DMS153 treated with DMSO at 0.1 percent for 48 hours (cell line): Measurements from ENCODE around the gene HSD17B4.
"Not testable (repeated sequence)": the region's sequence is repeated elsewhere in the genome, so short reads cannot be mapped to it uniquely, and the experiment has no call there.

ENCODE experiments used
- DNase-seq: peaks from one replicate; lab custom pipeline; 2025; ENCODE audit not compliant: unreplicated experiment; lab: John Stamatoyannopoulos, UW

HSD17B4 gene

GRCh38 chr5:119432674-119433237 is 19.5 kb upstream of the HSD17B4 start:
- not testable (repeated sequence) for DNase-seq

- DNase-seq, result no peak
Measured at GRCh38 chr5:119435436-119436132, 16.7 kb upstream of the HSD17B4 start.

GRCh38 chr5:119437785-119438586 is 14.3 kb upstream of the HSD17B4 start:
- DNase-seq, result not testable (repeated sequence)

- DNase-seq, result not testable (repeated sequence)
Measured at GRCh38 chr5:119438587-119438917, 13.7 kb upstream of the HSD17B4 start.

GRCh38 chr5:119439140-119439631 is 13.1 kb upstream of the HSD17B4 start:
- DNase-seq, result no peak

GRCh38 chr5:119439632-119440031 is 12.7 kb upstream of the HSD17B4 start:
- DNase-seq, result not testable (repeated sequence)

- not testable (repeated sequence) for DNase-seq
Measured at GRCh38 chr5:119444643-119445042, 7.7 kb upstream of the HSD17B4 start.

- DNase-seq, result no peak
Measured at GRCh38 chr5:119445544-119445943, 6.8 kb upstream of the HSD17B4 start.

- no peak for DNase-seq
Measured at GRCh38 chr5:119449882-119450281, 2.4 kb upstream of the HSD17B4 start.

- DNase-seq, result not testable (repeated sequence)
Measured at GRCh38 chr5:119450627-119451026, 1.7 kb upstream of the HSD17B4 start.

- no peak for DNase-seq
Measured at GRCh38 chr5:119451561-119451960, 736 bp upstream of the HSD17B4 start.

GRCh38 chr5:119452060-119452372 is 281 bp upstream of the HSD17B4 start:
- no peak for DNase-seq

- no peak for DNase-seq
Measured at GRCh38 chr5:119453040-119453373, 710 bp downstream of the HSD17B4 start.

- DNase-seq, result no peak
Measured at GRCh38 chr5:119454171-119454570, 1.9 kb downstream of the HSD17B4 start.

- no peak for DNase-seq
Measured at GRCh38 chr5:119458911-119459632, 6.8 kb downstream of the HSD17B4 start.

GRCh38 chr5:119465640-119466039 is 13.3 kb downstream of the HSD17B4 start:
- DNase-seq, result no peak

- DNase-seq, result no peak
Measured at GRCh38 chr5:119468286-119468685, 16.0 kb downstream of the HSD17B4 start.

GRCh38 chr5:119470105-119470763 is 17.9 kb downstream of the HSD17B4 start:
- DNase-seq, result no peak

- no peak for DNase-seq
Measured at GRCh38 chr5:119470851-119471451, 18.7 kb downstream of the HSD17B4 start.

GRCh38 chr5:119473241-119473640 is 20.9 kb downstream of the HSD17B4 start:
- no peak for DNase-seq

- no peak for DNase-seq
Measured at GRCh38 chr5:119476341-119476740, 24.0 kb downstream of the HSD17B4 start.
